IMR-90 (cell line): Measurements from ENCODE around the gene HPCAL4. TPM values are rescaled to one million over a fixed set of nuclear protein-coding genes. Genes with fewer than 3 reads are reported as not detected.

Source experiments
- ATAC-seq: fragments of 200-7000 bp; cut with Tn5 transposase; 2 replicates; pipeline ENCODE4 v1.9.1; 2020; ENCODE audit warnings: low read depth, mild to moderate bottlenecking, moderate library complexity
- BruUV-seq: library from RNA; stranded (reverse); fragments of 400-500 nt; replicated peaks from 2 replicates; lab custom pipeline; 2021; lab: Mats Ljungman, UMichigan
- CTCF ChIA-PET: fragments of 300-600 bp; formaldehyde crosslinking; extraction: SDS; loops from one replicate; lab custom pipeline; 2021; ENCODE audit warnings: antibody characterized with exemption; lab: Yijun Ruan, JAX
- POLR2A ChIA-PET: fragments of 300-600 bp; sonication (Branson Sonifier 250); formaldehyde crosslinking; loops from one replicate; lab custom pipeline; 2022; ENCODE audit warnings: antibody characterized with exemption; ENCODE audit not compliant: unreplicated experiment; lab: Charles Lee
- DNase-seq: peaks from one replicate; pipeline ENCODE4 v3.0.0; 2013
- H2AFZ ChIP-seq: replicated peaks from 2 replicates; pipeline ENCODE3; 2013; ENCODE audit warnings: low read length, mild to moderate bottlenecking; ENCODE audit not compliant: poor library complexity
- H2AK5ac ChIP-seq: 2 replicates; pipeline ENCODE4 v1.6.1; 2013; ENCODE audit warnings: low read depth, low read length, inconsistent platforms
- H2AK9ac ChIP-seq: replicated peaks from 2 replicates; pipeline ENCODE3; 2013; ENCODE audit warnings: mild to moderate bottlenecking, low read depth, low read length, moderate library complexity; ENCODE audit not compliant: poor library complexity
- H2BK120ac ChIP-seq: 2 replicates; pipeline ENCODE4 v1.6.1; 2013; ENCODE audit warnings: low read depth, low read length, inconsistent platforms
- H2BK15ac ChIP-seq: 3 replicates; pipeline ENCODE4 v1.6.1; 2013; ENCODE audit warnings: low read depth, low read length, inconsistent platforms
- H2BK20ac ChIP-seq: 2 replicates; pipeline ENCODE4 v1.6.1; 2013; ENCODE audit warnings: low read depth, mild to moderate bottlenecking, inconsistent platforms, low read length, moderate library complexity
- H2BK5ac ChIP-seq: 2 replicates; pipeline ENCODE4 v1.6.1; 2013; ENCODE audit warnings: mild to moderate bottlenecking, low read depth, low read length, inconsistent platforms; ENCODE audit not compliant: poor library complexity, severe bottlenecking
- H3K14ac ChIP-seq: replicated peaks from 2 replicates; pipeline ENCODE4 v1.6.1; 2013; ENCODE audit warnings: low read depth, low read length, inconsistent platforms
- H3K18ac ChIP-seq: 2 replicates; pipeline ENCODE4 v1.6.1; 2013; ENCODE audit warnings: low read depth, low read length, control low read depth
- H3K23ac ChIP-seq: 2 replicates; pipeline ENCODE4 v1.6.1; 2013; ENCODE audit warnings: low read depth, low read length, inconsistent platforms
- H3K27ac ChIP-seq: 2 replicates; pipeline ENCODE4 v1.5.1; 2013; ENCODE audit warnings: mild to moderate bottlenecking, control low read depth, low read length; ENCODE audit not compliant: insufficient read depth
- H3K27me3 ChIP-seq: 2 replicates; pipeline ENCODE4 v1.6.1; 2013; ENCODE audit warnings: low read length; ENCODE audit not compliant: control insufficient read depth, insufficient read depth
- H3K36me3 ChIP-seq: 2 replicates; pipeline ENCODE4 v1.6.1; 2013; ENCODE audit warnings: low read length, mixed read lengths; ENCODE audit not compliant: control insufficient read depth, insufficient read depth
- H3K4ac ChIP-seq: 2 replicates; pipeline ENCODE4 v1.6.1; 2013; ENCODE audit warnings: low read depth, low read length, inconsistent platforms
- H3K4me1 ChIP-seq: 2 replicates; pipeline ENCODE4 v1.6.1; 2013; ENCODE audit warnings: low read length, mixed read lengths; ENCODE audit not compliant: control insufficient read depth, insufficient read depth
- H3K4me2 ChIP-seq: 2 replicates; pipeline ENCODE4 v1.6.1; 2013; ENCODE audit warnings: low read depth, mild to moderate bottlenecking, control low read depth, low read length, moderate library complexity
- H3K4me3 ChIP-seq: 2 replicates; pipeline ENCODE4 v1.5.1; 2013; ENCODE audit warnings: low read depth, mild to moderate bottlenecking, control low read depth, low read length, moderate library complexity; ENCODE audit not compliant: insufficient read depth
- H3K56ac ChIP-seq: 2 replicates; pipeline ENCODE4 v1.6.1; 2013; ENCODE audit warnings: low read length, inconsistent platforms; ENCODE audit not compliant: insufficient read depth; ENCODE audit errors: extremely low read depth
- H3K79me1 ChIP-seq, 2 experiments: 2 replicates each; pipeline ENCODE4 v1.6.1; 2013; ENCODE audit warnings: low read length in 2 of 2, inconsistent platforms in 1 of 2, low read depth in 1 of 2
- H3K9ac ChIP-seq: 2 replicates; pipeline ENCODE4 v1.6.1; 2013; ENCODE audit warnings: low read depth, low read length, control low read depth
- H3K9me1 ChIP-seq: 2 replicates; pipeline ENCODE4 v1.6.1; 2013; ENCODE audit warnings: low read length, inconsistent platforms; ENCODE audit not compliant: insufficient read depth
- H3K9me3 ChIP-seq: 2 replicates; pipeline ENCODE4 v1.6.1; 2013; ENCODE audit warnings: low read length; ENCODE audit not compliant: control insufficient read depth, insufficient read depth
- H4K20me1 ChIP-seq: 2 replicates; pipeline ENCODE4 v1.6.1; 2013; ENCODE audit warnings: low read length, inconsistent platforms; ENCODE audit not compliant: insufficient read depth
- H4K5ac ChIP-seq: 2 replicates; pipeline ENCODE4 v1.6.1; 2013; ENCODE audit warnings: mild to moderate bottlenecking, low read depth, low read length, control low read depth
- H4K8ac ChIP-seq, 2 experiments: 2 replicates each; pipeline ENCODE4 v1.6.1; 2013; ENCODE audit warnings: low read depth in 2 of 2, low read length in 2 of 2, control low read depth in 1 of 2, inconsistent platforms in 1 of 2
- H4K91ac ChIP-seq: 2 replicates; pipeline ENCODE4 v1.6.1; 2013; ENCODE audit warnings: low read depth, low read length, inconsistent platforms; ENCODE audit not compliant: insufficient read depth
- BHLHE40 ChIP-seq: fragments of 150-350 bp; IDR thresholded peaks from 2 replicates; pipeline ENCODE4 v1.6.1; 2016; ENCODE audit warnings: mild to moderate bottlenecking, low read depth, low read length
- CEBPB ChIP-seq: IDR thresholded peaks from 2 replicates; pipeline ENCODE4 v1.6.1; 2012; ENCODE audit warnings: low read depth, low read length, improper control_type of control experiment
- CHD1 ChIP-seq: IDR thresholded peaks from 2 replicates; pipeline ENCODE4 v1.6.1; 2012; ENCODE audit warnings: low read depth, low read length, improper control_type of control experiment
- FOS ChIP-seq: fragments of 150-350 bp; IDR thresholded peaks from 2 replicates; pipeline ENCODE4 v1.6.1; 2016; ENCODE audit warnings: low read depth, low read length
- MAZ ChIP-seq: IDR thresholded peaks from 2 replicates; pipeline ENCODE4 v1.6.1; 2012; ENCODE audit warnings: low read depth, mild to moderate bottlenecking, low read length, improper control_type of control experiment, moderate library complexity, borderline replicate concordance
- MXI1 ChIP-seq: IDR thresholded peaks from 2 replicates; pipeline ENCODE4 v1.6.1; 2012; ENCODE audit warnings: low read depth, mild to moderate bottlenecking, low read length, moderate library complexity, borderline replicate concordance
- NFE2L2 ChIP-seq: fragments of 150-350 bp; IDR thresholded peaks from 2 replicates; pipeline ENCODE4 v1.6.1; 2016; ENCODE audit warnings: low read depth, mild to moderate bottlenecking, low read length
- POLR2A ChIP-seq: IDR thresholded peaks from 2 replicates; pipeline ENCODE4 v1.6.1; 2012; ENCODE audit warnings: mild to moderate bottlenecking, low read depth, low read length
- RCOR1 ChIP-seq: IDR thresholded peaks from 2 replicates; pipeline ENCODE4 v1.6.1; 2012; ENCODE audit warnings: mild to moderate bottlenecking, low read length, improper control_type of control experiment; ENCODE audit not compliant: insufficient replicate concordance
- RFX5 ChIP-seq: IDR thresholded peaks from 2 replicates; pipeline ENCODE4 v1.8.0; 2012; ENCODE audit warnings: low read depth, mild to moderate bottlenecking, low read length, moderate library complexity
- SMC3 ChIP-seq: fragments of 150-350 bp; IDR thresholded peaks from 2 replicates; pipeline ENCODE4 v1.6.1; 2016; ENCODE audit warnings: low read depth, mild to moderate bottlenecking, antibody characterized with exemption, low read length, moderate library complexity
- WGBS, 2 experiments: methylation state at CpG; one replicate each; pipeline versions ENCODE4 v1.1.5 to v1.1.7; 2013; ENCODE audit warnings: missing lambda C conversion rate in 2 of 2; ENCODE audit not compliant: insufficient read length in 1 of 2; ENCODE audit errors: extremely low coverage in 2 of 2; 5-methylcytosine and 5-hydroxymethylcytosine counted together
- dilution Hi-C: fragments of 300-500 bp; cut with HindIII; formaldehyde crosslinking; loops from one replicate; pipeline ENCODE4 v1.14.3; 2018; ENCODE audit warnings: low sequenced_read_pairs; ENCODE audit not compliant: unreplicated experiment
- in situ Hi-C: fragments of 300-500 bp; cut with MboI; formaldehyde crosslinking; loops from 3 replicates; pipeline ENCODE4 v1.14.3; 2019; ENCODE audit warnings: low sequenced_read_pairs, inconsistent platforms, mixed read lengths
- intact Hi-C: fragments of 100-400 bp; cut with micrococcal nuclease; formaldehyde crosslinking; loops from 2 replicates; pipeline ENCODE4 v1.10.0; 2022
- polyA plus RNA-seq, 3 experiments: library from polyadenylated mRNA; depleted of rRNA; stranded (reverse); fragments of >200 nt; gene quantifications; 2 replicates each; pipeline ENCODE4 v1.2.3, GENCODE V29; 2012; ENCODE audit warnings: low replicate concordance in 1 of 3
- total RNA-seq: library from RNA; depleted of rRNA; stranded (reverse); fragments of >200 nt; gene quantifications from 2 replicates; pipeline ENCODE4 v1.2.3, GENCODE V29; 2012
- TF ChIP-seq, protein P1 (sequence below): fragments of 150-350 bp; IDR thresholded peaks from 2 replicates; pipeline ENCODE4 v1.6.1; 2017; ENCODE audit warnings: mild to moderate bottlenecking, antibody characterized with exemption, low read length, low read depth
- TF ChIP-seq, protein P2 (sequence below): conservative IDR thresholded peaks from 2 replicates; pipeline ENCODE4 v1.5.1; 2012; ENCODE audit warnings: mild to moderate bottlenecking, low read depth, low read length, improper control_type of control experiment

The HPCAL4 gene
- total and polyA plus RNA-seq, 2 of the 4 experiments (the other 2 are of a cell fraction): 0.02 TPM; not detected in 1

DNA sequence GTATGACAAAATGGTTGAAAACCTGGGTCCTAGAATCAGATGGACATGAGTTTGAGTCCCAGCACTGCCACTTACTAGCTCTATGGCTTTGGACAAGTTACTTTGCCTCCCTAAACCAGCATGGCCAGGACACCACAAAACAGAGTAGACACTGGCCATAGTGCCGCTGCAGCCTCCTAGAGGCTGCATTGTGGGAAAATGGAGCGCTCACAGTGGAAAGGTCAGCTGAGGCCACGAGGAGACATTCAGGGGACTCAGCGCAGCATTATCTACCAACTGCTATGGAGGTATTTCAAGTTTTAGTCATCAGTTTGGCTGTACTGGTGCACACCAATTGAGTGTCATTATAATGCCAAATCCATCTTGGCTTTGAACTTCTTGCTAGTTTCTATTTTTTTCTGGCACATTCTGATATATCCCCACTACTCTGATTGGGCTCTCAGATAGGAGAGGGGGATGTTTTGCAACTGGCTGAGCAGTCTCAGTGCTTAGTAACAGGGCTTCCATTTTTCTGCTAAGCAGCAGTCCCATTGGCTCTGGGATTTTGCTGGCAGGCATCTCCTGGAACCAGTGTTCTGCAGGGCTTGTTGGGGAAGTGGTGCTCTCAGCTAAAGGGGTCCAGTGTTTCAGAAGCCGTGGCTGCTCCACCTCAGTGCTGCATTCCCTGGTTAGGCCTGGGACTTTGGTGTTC, 35.5 kb downstream of the HPCAL4 start:
- no peak overlapping the region for H4K91ac ChIP-seq
- no peak overlapping the region for H3K4me3 ChIP-seq
- no peaks in the 10 kb centered on the region for H4K20me1 ChIP-seq
- no peak overlapping the region for H4K5ac ChIP-seq
- BruUV-seq: no TSS peak
- H3K27me3 ChIP-seq: peaks cover 45% of the 10 kb centered on the region
- no peak overlapping the region for H3K23ac ChIP-seq
- H3K36me3 ChIP-seq: no peaks in the 10 kb centered on the region
- no peak overlapping the region for H3K9ac ChIP-seq
- no peak overlapping the region for H4K8ac ChIP-seq
- intact Hi-C loops: loop anchor here (10.0 kb wide), 1 partner anchor 561 kb away; no protein-coding TSS in a partner anchor
- H3K79me1 ChIP-seq: no peaks in the 10 kb centered on the region
- no peak overlapping the region for H2AK5ac ChIP-seq
- ChIA-PET CTCF (interaction anchor here (1.0 to 1.3 kb wide), 2 partner anchors 9 to 49 kb away, joined by 3 to 6 read pairs; no protein-coding TSS in a partner anchor), POLR2A (no interaction called here)
- no peak for ATAC-seq
- no peak overlapping the region for H2BK15ac ChIP-seq
- H3K56ac ChIP-seq: no peak overlapping the region
- no peak overlapping the region for H2AFZ ChIP-seq
- no peak overlapping the region for H3K4me2 ChIP-seq
- in situ Hi-C loops: loop anchor here (5.0 kb wide), 1 partner anchor 48 kb away; no protein-coding TSS in a partner anchor
- no peak overlapping the region for H2BK20ac ChIP-seq
- no peak overlapping the region for H3K18ac ChIP-seq
- no peak overlapping the region for H2BK5ac ChIP-seq
- 33% methylated on average over 3 of the region's 5 CpGs; no CpG with 5 or more reads in 1 of the 2 experiments for WGBS, 2 experiments
- H3K9me1 ChIP-seq: no peaks in the 10 kb centered on the region; the same call in 1 of the 2 replicates
- dilution Hi-C loops: no loop called here
- H3K27ac ChIP-seq: no peak overlapping the region
- peaks cover 1% of the 10 kb centered on the region; the same call in 1 of the 2 replicates for H3K4me1 ChIP-seq
- TF ChIP-seq FOS: no peak
- no peak for TF ChIP-seq NFE2L2
- no peak for TF ChIP-seq MAZ
- TF ChIP-seq BHLHE40: no peak
- no peak for TF ChIP-seq RFX5
- TF ChIP-seq, protein P1, sequence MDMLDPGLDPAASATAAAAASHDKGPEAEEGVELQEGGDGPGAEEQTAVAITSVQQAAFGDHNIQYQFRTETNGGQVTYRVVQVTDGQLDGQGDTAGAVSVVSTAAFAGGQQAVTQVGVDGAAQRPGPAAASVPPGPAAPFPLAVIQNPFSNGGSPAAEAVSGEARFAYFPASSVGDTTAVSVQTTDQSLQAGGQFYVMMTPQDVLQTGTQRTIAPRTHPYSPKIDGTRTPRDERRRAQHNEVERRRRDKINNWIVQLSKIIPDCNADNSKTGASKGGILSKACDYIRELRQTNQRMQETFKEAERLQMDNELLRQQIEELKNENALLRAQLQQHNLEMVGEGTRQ: no peak
- no peak for TF ChIP-seq MXI1
- TF ChIP-seq, protein P2, sequence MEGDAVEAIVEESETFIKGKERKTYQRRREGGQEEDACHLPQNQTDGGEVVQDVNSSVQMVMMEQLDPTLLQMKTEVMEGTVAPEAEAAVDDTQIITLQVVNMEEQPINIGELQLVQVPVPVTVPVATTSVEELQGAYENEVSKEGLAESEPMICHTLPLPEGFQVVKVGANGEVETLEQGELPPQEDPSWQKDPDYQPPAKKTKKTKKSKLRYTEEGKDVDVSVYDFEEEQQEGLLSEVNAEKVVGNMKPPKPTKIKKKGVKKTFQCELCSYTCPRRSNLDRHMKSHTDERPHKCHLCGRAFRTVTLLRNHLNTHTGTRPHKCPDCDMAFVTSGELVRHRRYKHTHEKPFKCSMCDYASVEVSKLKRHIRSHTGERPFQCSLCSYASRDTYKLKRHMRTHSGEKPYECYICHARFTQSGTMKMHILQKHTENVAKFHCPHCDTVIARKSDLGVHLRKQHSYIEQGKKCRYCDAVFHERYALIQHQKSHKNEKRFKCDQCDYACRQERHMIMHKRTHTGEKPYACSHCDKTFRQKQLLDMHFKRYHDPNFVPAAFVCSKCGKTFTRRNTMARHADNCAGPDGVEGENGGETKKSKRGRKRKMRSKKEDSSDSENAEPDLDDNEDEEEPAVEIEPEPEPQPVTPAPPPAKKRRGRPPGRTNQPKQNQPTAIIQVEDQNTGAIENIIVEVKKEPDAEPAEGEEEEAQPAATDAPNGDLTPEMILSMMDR: no peak
- TF ChIP-seq RCOR1: no peak
- TF ChIP-seq SMC3: no peak
- no peak for TF ChIP-seq POLR2A
- TF ChIP-seq CHD1: no peak
- no peak for TF ChIP-seq CEBPB
- H3K9me3 ChIP-seq: no peaks in the 10 kb centered on the region
- no peak for DNase-seq
- no peak overlapping the region for H3K4ac ChIP-seq
- no peak overlapping the region for H3K14ac ChIP-seq
- no peak overlapping the region for H2AK9ac ChIP-seq
- no peak overlapping the region for H2BK120ac ChIP-seq
